H1 (cell line): ENCODE results near the gene PLVAP. TPM values are rescaled to one million over a fixed set of nuclear protein-coding genes. Genes with fewer than 3 reads are reported as not detected.

Experiments used
- CTCF ChIA-PET: fragments of 300-600 bp; sonication (Branson Sonifier 250); formaldehyde crosslinking; loops from one replicate; lab custom pipeline; 2021; ENCODE audit not compliant: partially characterized antibody; lab: Charles Lee
- POLR2A ChIA-PET: fragments of 300-600 bp; sonication (Branson Sonifier 250); formaldehyde crosslinking; loops from one replicate; lab custom pipeline; 2021; ENCODE audit warnings: inconsistent platforms; ENCODE audit not compliant: partially characterized antibody; lab: Charles Lee
- DNase-seq, 2 experiments: peaks; one replicate each; pipeline versions ENCODE4 v3.0.0 to v3.0.0-alpha.2; 2010 to 2022; ENCODE audit warnings: low spot score in 2 of 2, low read depth in 1 of 2, mixed read lengths in 1 of 2
- FAIRE-seq: peaks from 2 replicates; lab custom pipeline; 2011; peaks lifted over from hg19 to GRCh38; lab: Jason Lieb, UNC
- H2AFZ ChIP-seq: 2 replicates; pipeline ENCODE4 v1.8.1; 2012; ENCODE audit warnings: low read length, inconsistent platforms
- H2AK5ac ChIP-seq: 2 replicates; pipeline ENCODE4 v1.6.1; 2013; ENCODE audit warnings: low read depth, low read length
- H2BK120ac ChIP-seq: replicated peaks from 2 replicates; pipeline ENCODE3; 2013; ENCODE audit warnings: low read depth, low read length, inconsistent platforms
- H2BK12ac ChIP-seq: 2 replicates; pipeline ENCODE4 v1.6.1; 2013; ENCODE audit warnings: low read depth, low read length
- H2BK15ac ChIP-seq: 2 replicates; pipeline ENCODE4 v1.6.1; 2013; ENCODE audit warnings: low read length
- H2BK20ac ChIP-seq: 2 replicates; pipeline ENCODE4 v1.6.1; 2013; ENCODE audit warnings: low read length
- H2BK5ac ChIP-seq: 2 replicates; pipeline ENCODE4 v1.6.1; 2013; ENCODE audit warnings: low read depth, low read length
- H3K14ac ChIP-seq: 2 replicates; pipeline ENCODE4 v1.6.1; 2013; ENCODE audit warnings: inconsistent platforms; ENCODE audit not compliant: insufficient read length
- H3K18ac ChIP-seq: 2 replicates; pipeline ENCODE4 v1.6.1; 2013; ENCODE audit warnings: low read length; ENCODE audit errors: extremely low read depth
- H3K23ac ChIP-seq: 2 replicates; pipeline ENCODE4 v1.6.1; 2013; ENCODE audit warnings: inconsistent platforms; ENCODE audit not compliant: insufficient read length
- H3K23me2 ChIP-seq: 2 replicates; pipeline ENCODE4 v1.6.1; 2013; ENCODE audit warnings: low read depth, low read length
- H3K27ac ChIP-seq: 2 replicates; pipeline ENCODE4 v1.6.1; 2011; ENCODE audit warnings: low read depth, low read length, inconsistent platforms
- H3K27me3 ChIP-seq, 4 experiments: replicated peaks in 1 of 4; 1 replicate in 1 of 4; 2 replicates in 3 of 4; pipeline versions ENCODE4 v1.6.1 to v1.8.1; 2011 to 2013; ENCODE audit warnings: low read length in 3 of 4, mild to moderate bottlenecking in 3 of 4, inconsistent platforms in 2 of 4, mixed read lengths in 2 of 4, moderate library complexity in 1 of 4; ENCODE audit not compliant: control insufficient read depth in 3 of 4, insufficient read depth in 3 of 4; ENCODE audit errors: extremely low read depth in 1 of 4
- H3K36me3 ChIP-seq, 4 experiments: 2 replicates each; pipeline versions ENCODE4 v1.6.1 to v1.8.1; 2011 to 2013; ENCODE audit warnings: mild to moderate bottlenecking in 4 of 4, low read length in 3 of 4, moderate library complexity in 2 of 4, control low read depth in 1 of 4, inconsistent platforms in 1 of 4; ENCODE audit not compliant: insufficient read depth in 4 of 4, control insufficient read depth in 2 of 4
- H3K4ac ChIP-seq: replicated peaks from 2 replicates; pipeline ENCODE3; 2013; ENCODE audit warnings: low read length, low read depth, mixed read lengths, inconsistent platforms; ENCODE audit not compliant: insufficient read length
- H3K4me1 ChIP-seq, 4 experiments: replicated peaks in 1 of 4; 1 replicate in 1 of 4; 2 replicates in 3 of 4; pipeline versions ENCODE4 v1.6.1 to v1.8.1; 2011 to 2013; ENCODE audit warnings: low read length in 3 of 4, inconsistent platforms in 2 of 4, mixed read lengths in 1 of 4; ENCODE audit not compliant: insufficient read depth in 4 of 4, control insufficient read depth in 3 of 4
- H3K4me2 ChIP-seq, 2 experiments: 2 replicates each; pipeline versions ENCODE4 v1.6.1 to v1.8.1; 2011 to 2013; ENCODE audit warnings: low read depth in 2 of 2, low read length in 2 of 2, control low read depth in 1 of 2, inconsistent platforms in 1 of 2, mild to moderate bottlenecking in 1 of 2; ENCODE audit not compliant: insufficient read depth in 1 of 2
- H3K4me3 ChIP-seq, 4 experiments: fragments of 200-600, 300-600 bp in 1 of 4; sonication (generic), shearing (Covaris generic), sonication (Bioruptor Twin) in 1 of 4; 2 replicates each; pipeline versions ENCODE4 v1.5.1 to v1.8.1; 2011 to 2016; ENCODE audit warnings: low read length in 4 of 4, low read depth in 3 of 4, control low read depth in 2 of 4, inconsistent platforms in 2 of 4, mild to moderate bottlenecking in 2 of 4, mixed read lengths in 1 of 4, moderate library complexity in 1 of 4; ENCODE audit not compliant: insufficient read depth in 2 of 4; ENCODE audit errors: extremely low read depth in 1 of 4
- H3K56ac ChIP-seq: replicated peaks from 2 replicates; pipeline ENCODE3; 2013; ENCODE audit warnings: low read depth, mild to moderate bottlenecking, mixed read lengths, low read length, inconsistent platforms; ENCODE audit not compliant: insufficient read length
- H3K79me1 ChIP-seq: 2 replicates; pipeline ENCODE4 v1.6.1; 2013; ENCODE audit warnings: low read depth, low read length, control low read depth
- H3K79me2 ChIP-seq, 2 experiments: 2 replicates each; pipeline versions ENCODE4 v1.6.1 to v1.8.1; 2012 to 2013; ENCODE audit warnings: low read length in 2 of 2, mild to moderate bottlenecking in 2 of 2, inconsistent platforms in 1 of 2; ENCODE audit not compliant: insufficient read depth in 2 of 2, control insufficient read depth in 1 of 2
- H3K9ac ChIP-seq, 4 experiments: replicated peaks in 1 of 4; 1 replicate in 1 of 4; 2 replicates in 3 of 4; pipeline versions ENCODE4 v1.6.1 to v1.8.1; 2011 to 2013; ENCODE audit warnings: low read depth in 3 of 4, low read length in 3 of 4, control low read depth in 2 of 4, mild to moderate bottlenecking in 2 of 4, moderate library complexity in 2 of 4, inconsistent platforms in 1 of 4; ENCODE audit errors: extremely low read depth in 1 of 4
- H3K9me3 ChIP-seq, 2 experiments: 2 replicates each; pipeline versions ENCODE4 v1.6.1 to v1.8.1; 2012 to 2013; ENCODE audit warnings: mild to moderate bottlenecking in 2 of 2, moderate library complexity in 2 of 2, control low read depth in 1 of 2, inconsistent platforms in 1 of 2, low read depth in 1 of 2, low read length in 1 of 2, mixed read lengths in 1 of 2; ENCODE audit not compliant: insufficient read depth in 2 of 2
- H4K20me1 ChIP-seq, 2 experiments: replicated peaks in 1 of 2; 2 replicates each; pipeline versions ENCODE3 to v1.8.1; 2011 to 2013; ENCODE audit warnings: inconsistent platforms in 2 of 2, low read length in 2 of 2, mild to moderate bottlenecking in 1 of 2; ENCODE audit not compliant: insufficient read depth in 2 of 2, control insufficient read depth in 1 of 2
- H4K5ac ChIP-seq: 2 replicates; pipeline ENCODE4 v1.6.1; 2013; ENCODE audit warnings: low read length, low read depth, mixed read lengths, inconsistent platforms; ENCODE audit not compliant: insufficient read length
- H4K8ac ChIP-seq: 2 replicates; pipeline ENCODE4 v1.8.0; 2013; ENCODE audit warnings: mild to moderate bottlenecking, moderate library complexity, low read length, inconsistent platforms; ENCODE audit not compliant: insufficient read depth; ENCODE audit errors: extremely low read depth
- H4K91ac ChIP-seq: replicated peaks from 2 replicates; pipeline ENCODE3; 2013; ENCODE audit warnings: low read length, mixed read lengths, inconsistent platforms; ENCODE audit not compliant: insufficient read length
- CBX8 ChIP-seq: fragments of 300-800, 300-1000 bp; sonication (generic); IDR thresholded peaks from 2 replicates; pipeline ENCODE4 v1.7.1; 2016; ENCODE audit warnings: low read depth, low read length, borderline replicate concordance
- CHD2 ChIP-seq: IDR thresholded peaks from 2 replicates; pipeline ENCODE4 v1.6.1; 2012; ENCODE audit warnings: low read length, improper control_type of control experiment
- EP300 ChIP-seq, 2 experiments: IDR thresholded peaks; 1 replicate in 1 of 2; 2 replicates in 1 of 2; pipeline ENCODE4 v1.6.1; 2011 to 2012; ENCODE audit warnings: low read depth in 2 of 2, low read length in 2 of 2, mild to moderate bottlenecking in 2 of 2, borderline replicate concordance in 1 of 2, inconsistent platforms in 1 of 2, moderate library complexity in 1 of 2
- KDM1A ChIP-seq: fragments of 200-600, 300-600 bp; sonication (generic); IDR thresholded peaks from 2 replicates; pipeline ENCODE4 v1.7.1; 2016; ENCODE audit warnings: mild to moderate bottlenecking, low read length, borderline replicate concordance
- MAX ChIP-seq: IDR thresholded peaks from 2 replicates; pipeline ENCODE4 v1.6.1; 2012; ENCODE audit warnings: inconsistent platforms
- SP1 ChIP-seq: IDR thresholded peaks from 2 replicates; pipeline ENCODE4 v1.6.1; 2011; ENCODE audit warnings: low read depth, low read length
- TAF1 ChIP-seq: IDR thresholded peaks from 2 replicates; pipeline ENCODE4 v1.6.1; 2011; ENCODE audit warnings: mild to moderate bottlenecking, low read depth, low read length
- WGBS, 2 experiments: shearing (Covaris generic) in 1 of 2; methylation state at CpG; one replicate each; pipeline versions ENCODE4 v1.1.6 to v1.1.7; 2013 to 2015; ENCODE audit warnings: low lambda C conversion rate in 2 of 2, mixed read lengths in 2 of 2, inconsistent platforms in 1 of 2, low coverage in 1 of 2, missing lambda C conversion rate in 1 of 2; ENCODE audit not compliant: insufficient replicate concordance in 2 of 2, insufficient coverage in 1 of 2, insufficient read length in 1 of 2; ENCODE audit errors: extremely low coverage in 1 of 2, missing lambda C conversion rate in 1 of 2; 5-methylcytosine and 5-hydroxymethylcytosine counted together
- polyA plus RNA-seq, 7 experiments: library from polyadenylated mRNA; depleted of rRNA in 3 of 7; stranded (reverse) in 5 of 7; unstranded in 2 of 7; fragments of >200 nt in 5 of 7; fragments of 200-250 nt in 2 of 7; gene quantifications; 1 replicate in 5 of 7; 2 replicates in 1 of 7; 4 replicates in 1 of 7; pipeline versions ENCODE4 v1.2.1 to v1.2.3, GENCODE V29; 2011 to 2013; ENCODE audit warnings: missing spikeins in 2 of 7, mixed read lengths in 2 of 7
- total RNA-seq: library from RNA; stranded (reverse); fragmentation: NEBNext Ultra II Directional; extraction: Animal tissue kit (Norgen Biotek cat#: 25700); gene quantifications from 2 replicates; pipeline ENCODE4 v1.2.1, GENCODE V29; 2021

PLVAP gene
- total and polyA plus RNA-seq, 2 of the 8 experiments (the other 6 are each of a cell fraction or from before 2014, with no cell fraction given), result 0.32 TPM; not detected in 1

- Histone ChIP-seq H4K20me1 (no peaks in the 10 kb centered on the region), H3K18ac (peak overlapping the region; percentile 83), H3K4me1 (peaks cover 0 to 11% (median 6%) of the 10 kb centered on the region in 4 experiments; a peak in 5 of 7 replicates), H3K56ac (no peak overlapping the region), H3K9me3 (0 out of 4 replicates have a peak, but pooled peaks cover 0 to 3% of the 10 kb centered on the region in 2 experiments), H4K91ac (no peak overlapping the region), H3K36me3 (no peaks in the 10 kb centered on the region), H3K4ac (no peak overlapping the region), H3K23me2 (no peaks in the 10 kb centered on the region), H2BK5ac (no peak overlapping the region), H2AK5ac (no peak overlapping the region), H3K79me1 (no peaks in the 10 kb centered on the region), H2BK12ac (peak overlapping the region; percentile 20; the same call in 1 of the 2 replicates), H2BK120ac (no peak overlapping the region), H2BK20ac (no peak overlapping the region), H2AFZ (peak overlapping the region; percentile 49), H4K5ac (peak overlapping the region; percentile 36), H3K14ac (no peak overlapping the region), H3K23ac (no peak overlapping the region), H3K27ac (no peak overlapping the region), H3K9ac (no peak overlapping the region), H3K4me3 (no peak overlapping the region), H3K79me2 (no peaks in the 10 kb centered on the region), H2BK15ac (no peak overlapping the region), H3K4me2 (no peak overlapping the region; a peak in 1 of 4 replicates), H3K27me3 (no peaks in the 10 kb centered on the region), H4K8ac (peak overlapping the region; percentile 64; the same call in 1 of the 2 replicates)
- ChIA-PET POLR2A (interaction anchor here (0.6 to 1.3 kb wide), 3 partner anchors 15 to 1794 kb away, joined by 3 to 4 read pairs (median 4); no protein-coding TSS in a partner anchor), CTCF (interaction anchor here (0.9 to 1.9 kb wide), 5 partner anchors 13 to 86 kb away, joined by 3 to 5 read pairs (median 3); no protein-coding TSS in a partner anchor)
- WGBS, 2 experiments, result 71% methylated on average over 14 of the region's 14 CpGs; no CpG with 5 or more reads in 1 of the 2 experiments
- peak in 1 of 2 experiments; percentile 63 for DNase-seq
- TF ChIP-seq KDM1A (0 out of 2 replicates have a peak, but pooled peaks have one; percentile 41), CBX8 (no peak), CHD2 (0 out of 2 replicates have a peak, but pooled peaks have one; percentile 18), MAX (no peak), TAF1 (peak; percentile 29; the same call in 1 of the 2 replicates), EP300 (IDR thresholded peaks at IDR 0.05; ENCODE audit: borderline replicate concordance in 1 of 2, low read depth in 2 of 2, low read length in 2 of 2) (0 out of 3 replicates have a peak, but pooled peaks of 1 of the 2 experiments have one; percentile 35), SP1 (peak; percentile 44; the same call in 1 of the 2 replicates)
- no peak for FAIRE-seq
Measured at GRCh38 chr19:17379221-17379631, 2.1 kb upstream of the PLVAP start.
